ENCODE data around the gene MBOAT2.

MBOAT2 gene

DNA sequence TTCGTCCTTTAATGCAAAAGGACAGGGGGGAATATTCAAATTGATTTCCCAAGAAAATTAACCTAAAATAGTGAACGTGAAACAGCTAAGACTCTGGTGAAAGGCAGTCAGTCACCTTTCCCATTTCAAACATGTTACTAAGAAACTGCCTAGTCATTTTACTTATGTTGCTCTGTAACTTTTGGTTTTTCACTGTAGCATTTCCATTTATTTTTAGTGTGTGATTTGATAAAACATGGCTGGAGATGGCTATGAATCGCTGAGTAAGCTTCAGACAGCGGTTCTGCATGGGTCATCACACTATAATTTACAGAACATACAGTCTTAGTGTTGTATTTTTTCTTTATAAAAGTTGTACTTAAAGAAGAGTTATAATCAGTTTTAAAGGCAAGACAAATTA lies 150.1 kb downstream of the MBOAT2 start:
- ATAC-seq, result no peak

DNA sequence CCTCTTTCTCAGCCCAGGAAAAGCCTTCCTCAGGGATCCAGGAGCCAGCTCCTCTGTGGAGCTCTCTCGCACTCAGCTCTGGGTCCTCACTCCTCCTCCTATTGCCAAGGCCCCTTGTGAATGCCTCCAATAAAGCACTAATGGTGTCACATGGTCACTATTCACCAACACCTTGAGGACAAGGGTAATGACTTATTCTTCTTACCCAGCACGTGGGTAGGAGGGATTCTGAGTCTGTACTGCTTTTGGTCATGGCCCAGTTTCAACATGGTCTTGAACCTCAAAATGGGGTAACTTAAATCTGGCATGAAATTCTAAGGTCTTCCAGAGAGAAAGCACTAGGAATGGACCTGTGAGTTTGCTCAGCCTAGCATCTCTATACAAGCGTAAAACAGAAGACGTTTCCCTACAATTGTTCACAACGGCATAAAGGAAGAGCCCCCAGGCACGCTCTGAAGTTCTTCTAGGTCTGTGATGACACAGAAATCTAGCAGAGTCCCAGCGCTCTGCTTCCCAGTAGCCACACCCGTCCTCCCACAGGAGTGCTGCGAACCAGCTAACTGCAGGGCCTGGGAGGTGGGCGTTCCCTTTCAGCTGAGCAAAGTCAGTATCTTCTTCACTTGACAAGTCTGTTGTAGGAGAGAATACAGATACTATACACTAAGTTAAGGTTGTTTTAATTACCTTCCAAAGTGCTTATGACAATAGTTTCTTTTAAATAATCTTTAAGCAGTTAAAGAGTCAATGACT lies 151.5 kb downstream of the MBOAT2 start:
- ATAC-seq, result no peak

DNA sequence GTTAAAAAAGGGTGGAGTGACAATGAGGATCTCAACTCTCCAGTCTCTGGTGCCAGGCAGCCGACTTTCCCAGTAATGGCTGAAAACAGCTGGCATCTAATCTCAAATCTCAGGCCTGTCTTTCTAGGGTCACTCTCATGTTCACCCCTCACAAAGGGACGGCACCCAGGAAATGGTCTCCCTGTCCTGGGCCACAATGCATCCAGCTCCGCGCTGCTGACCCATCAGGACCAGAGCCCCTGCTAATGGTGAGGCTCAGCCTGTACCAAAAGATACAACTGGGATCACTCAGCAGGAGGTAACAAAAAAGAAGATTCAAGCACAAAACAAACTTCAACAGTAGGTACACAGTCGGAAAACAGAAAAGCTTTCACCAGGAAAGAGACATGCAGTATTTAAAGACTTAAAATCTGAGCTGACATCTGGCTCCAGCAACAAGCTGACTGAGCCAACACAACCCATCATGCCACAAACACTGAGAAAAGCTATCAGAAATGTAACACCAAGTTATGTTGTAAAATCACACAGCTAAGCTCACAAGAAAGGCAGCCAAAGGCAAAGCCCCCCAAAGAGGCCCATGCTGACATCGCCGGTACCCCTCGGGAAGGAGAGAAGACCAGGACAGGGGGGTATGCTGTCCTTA lies 152.5 kb downstream of the MBOAT2 start:
- no peak for ATAC-seq

DNA sequence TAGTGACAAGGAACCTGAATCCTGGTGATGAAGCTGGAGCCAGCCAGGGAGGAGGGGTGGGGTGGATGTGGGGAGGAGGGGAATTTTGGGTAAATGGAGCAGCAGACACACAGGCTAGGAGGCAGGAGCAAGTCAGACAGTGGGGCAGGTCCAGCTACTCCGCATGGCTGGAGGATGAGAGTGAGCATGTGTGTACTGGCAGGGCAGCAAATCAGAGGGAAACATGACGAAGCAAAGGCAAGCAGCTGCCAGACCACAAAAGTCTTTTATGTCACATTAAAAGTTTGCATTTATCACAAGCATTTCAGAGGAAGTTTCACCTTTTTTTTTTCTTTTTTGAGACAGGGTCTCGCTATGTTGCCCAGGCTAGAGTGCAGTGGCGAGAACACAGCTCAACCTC lies 154.2 kb downstream of the MBOAT2 start:
- no peak for ATAC-seq

DNA sequence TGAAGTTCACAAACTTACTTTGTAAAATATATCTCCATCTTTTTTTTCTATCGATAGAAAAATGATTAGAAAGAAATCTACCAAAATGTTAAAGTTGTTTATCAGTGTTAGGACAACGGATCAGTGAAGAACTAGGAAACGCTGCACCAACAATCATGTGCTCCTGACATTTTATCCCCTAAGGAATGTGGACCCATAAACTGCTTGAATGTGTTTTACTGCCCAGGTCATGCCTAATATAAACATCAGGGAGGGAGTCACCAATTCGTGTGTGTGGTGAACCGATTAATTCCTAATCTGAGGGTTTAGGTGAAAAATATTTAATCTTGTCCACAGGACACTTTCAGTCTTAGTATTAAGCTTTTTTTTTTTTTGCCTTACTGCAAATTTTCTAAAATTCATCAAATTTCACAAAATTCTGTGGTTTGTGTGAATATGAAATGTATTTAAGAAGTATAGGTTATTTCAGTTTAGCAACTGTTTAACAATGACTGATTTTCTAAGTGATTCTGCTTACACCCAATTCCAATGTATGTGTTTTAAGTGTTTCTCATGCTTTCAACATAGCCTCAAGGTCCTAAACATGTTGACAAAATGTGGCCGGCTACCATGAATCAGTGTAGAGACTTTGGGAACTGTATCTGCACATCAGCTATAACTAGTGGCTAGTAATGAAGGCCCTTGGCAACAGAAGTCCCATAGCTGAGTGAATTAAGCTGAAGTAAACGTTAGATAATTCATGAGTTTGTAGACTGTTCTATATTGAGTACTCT lies 155.0 kb downstream of the MBOAT2 start:
- no peak for ATAC-seq

DNA sequence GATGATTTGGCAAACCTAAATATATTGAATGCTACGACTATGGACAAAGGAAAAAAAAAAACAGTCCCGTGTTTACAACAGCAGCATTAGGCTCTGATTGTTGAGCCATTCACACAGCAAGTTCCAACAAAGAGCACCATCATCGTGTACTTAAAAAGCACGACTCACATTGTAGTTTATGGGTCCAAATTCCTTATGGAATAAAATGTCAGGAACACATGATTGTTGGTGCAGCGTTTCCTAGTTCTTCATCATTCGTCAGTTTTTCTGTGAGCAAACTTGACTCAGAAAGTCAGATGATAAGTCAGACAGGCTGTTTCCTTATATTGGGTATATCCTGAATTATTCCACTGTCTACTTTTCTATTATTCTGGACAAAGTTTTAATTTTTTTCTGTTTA lies 156.1 kb downstream of the MBOAT2 start:
- ATAC-seq, result no peak

DNA sequence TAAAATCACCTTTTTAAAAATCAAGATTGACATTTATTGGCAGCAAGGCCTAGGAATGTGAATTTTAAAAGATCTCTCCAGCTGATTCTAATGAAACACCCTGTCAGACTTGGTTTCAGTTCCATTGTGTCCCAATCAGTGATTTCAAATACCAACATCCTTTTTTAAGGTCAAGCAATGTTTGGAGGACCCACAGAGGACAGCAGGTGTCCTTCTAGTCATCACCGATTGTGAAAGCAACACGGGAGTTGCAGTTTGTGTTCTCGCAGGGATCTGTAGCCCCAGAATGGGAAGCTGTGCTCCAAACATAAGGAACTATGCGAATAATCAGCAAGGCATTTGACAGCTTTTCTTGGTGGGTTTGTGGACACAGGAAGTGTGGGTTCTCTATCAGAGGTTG lies 161.6 kb downstream of the MBOAT2 start:
- no peak for ATAC-seq

DNA sequence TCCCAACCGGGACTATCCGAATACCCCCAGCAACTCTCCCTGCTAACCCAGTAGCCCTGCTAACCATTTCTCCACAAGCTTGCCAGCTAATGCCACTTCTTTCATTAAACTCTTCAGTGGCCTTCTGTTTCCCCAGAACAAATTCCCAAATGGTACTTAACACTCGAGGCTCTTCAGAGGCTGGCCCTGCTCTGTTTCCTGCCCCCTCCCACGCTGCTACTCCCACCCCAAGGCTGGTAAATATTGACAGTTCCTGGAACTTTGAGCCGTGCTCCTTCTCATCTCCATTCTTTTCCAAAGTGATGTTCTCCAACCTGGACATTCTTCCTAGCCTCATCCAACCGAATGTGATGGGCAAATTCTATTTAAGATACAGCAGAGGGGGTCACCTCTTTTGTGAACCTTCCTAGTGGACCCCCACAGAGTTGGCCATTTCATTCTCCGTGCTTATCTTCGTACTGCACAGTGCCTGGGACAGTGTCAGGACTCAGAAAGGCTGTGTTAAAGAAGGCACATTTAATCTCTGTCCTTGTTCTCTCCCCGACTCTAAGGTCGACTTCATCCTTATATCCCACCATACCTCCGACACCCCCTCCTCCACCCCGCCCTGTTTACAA lies 162.9 kb downstream of the MBOAT2 start:
- ATAC-seq, result no peak

DNA sequence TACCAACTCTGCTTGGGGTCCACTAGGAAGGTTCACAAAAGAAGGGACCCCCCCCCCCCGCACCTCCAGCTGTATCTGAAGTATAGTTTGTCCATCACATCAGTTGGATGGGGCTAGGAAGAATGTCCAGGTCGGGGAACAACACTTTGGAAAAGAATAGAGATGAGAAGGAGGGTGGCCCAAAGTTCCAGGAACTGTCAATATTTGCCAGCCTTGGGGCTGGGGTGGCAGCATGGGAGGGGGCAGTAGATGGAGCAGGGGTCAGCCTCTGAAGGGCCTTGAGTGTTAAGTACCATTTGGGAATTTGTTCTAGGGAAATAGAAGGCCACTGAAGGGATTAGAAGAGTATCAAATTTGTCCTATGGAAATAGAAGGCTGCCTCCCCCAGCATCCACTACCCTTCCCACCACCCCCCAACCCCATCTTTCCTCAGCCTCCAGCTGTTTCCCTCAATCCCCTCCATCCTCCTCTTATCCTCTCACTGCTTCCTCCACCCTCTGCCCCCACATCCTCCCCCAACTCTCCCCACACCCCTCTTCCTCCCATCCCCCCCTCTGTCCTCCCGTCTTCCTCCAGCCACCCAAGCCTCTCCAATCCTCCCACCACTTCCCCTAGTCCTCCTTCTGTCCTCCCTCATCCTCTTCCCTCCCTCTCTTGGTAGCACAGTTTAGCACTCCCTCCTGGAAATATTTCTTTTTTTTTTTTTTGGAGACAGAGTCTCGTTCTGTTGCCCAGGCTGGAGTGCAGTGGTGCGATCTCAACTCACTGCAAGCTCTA lies 164.1 kb downstream of the MBOAT2 start:
- ATAC-seq, result no peak

DNA sequence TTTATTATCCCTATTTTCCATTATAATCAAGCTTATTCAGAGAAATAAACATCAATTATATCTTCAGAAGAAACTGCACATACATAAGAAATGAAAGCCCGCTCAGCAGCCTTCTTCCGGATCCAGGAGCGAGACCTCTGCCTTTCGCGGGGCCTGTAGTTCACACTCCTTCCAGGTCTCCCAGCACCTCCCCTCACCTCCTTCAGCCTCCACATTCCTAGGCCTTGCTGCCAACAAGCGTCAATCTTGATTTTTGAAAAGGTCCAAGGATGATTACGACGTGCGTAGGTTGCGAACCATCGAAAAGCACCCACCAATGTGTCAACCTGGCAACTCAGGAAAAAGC lies 165.7 kb downstream of the MBOAT2 start:
- no peak for ATAC-seq

DNA sequence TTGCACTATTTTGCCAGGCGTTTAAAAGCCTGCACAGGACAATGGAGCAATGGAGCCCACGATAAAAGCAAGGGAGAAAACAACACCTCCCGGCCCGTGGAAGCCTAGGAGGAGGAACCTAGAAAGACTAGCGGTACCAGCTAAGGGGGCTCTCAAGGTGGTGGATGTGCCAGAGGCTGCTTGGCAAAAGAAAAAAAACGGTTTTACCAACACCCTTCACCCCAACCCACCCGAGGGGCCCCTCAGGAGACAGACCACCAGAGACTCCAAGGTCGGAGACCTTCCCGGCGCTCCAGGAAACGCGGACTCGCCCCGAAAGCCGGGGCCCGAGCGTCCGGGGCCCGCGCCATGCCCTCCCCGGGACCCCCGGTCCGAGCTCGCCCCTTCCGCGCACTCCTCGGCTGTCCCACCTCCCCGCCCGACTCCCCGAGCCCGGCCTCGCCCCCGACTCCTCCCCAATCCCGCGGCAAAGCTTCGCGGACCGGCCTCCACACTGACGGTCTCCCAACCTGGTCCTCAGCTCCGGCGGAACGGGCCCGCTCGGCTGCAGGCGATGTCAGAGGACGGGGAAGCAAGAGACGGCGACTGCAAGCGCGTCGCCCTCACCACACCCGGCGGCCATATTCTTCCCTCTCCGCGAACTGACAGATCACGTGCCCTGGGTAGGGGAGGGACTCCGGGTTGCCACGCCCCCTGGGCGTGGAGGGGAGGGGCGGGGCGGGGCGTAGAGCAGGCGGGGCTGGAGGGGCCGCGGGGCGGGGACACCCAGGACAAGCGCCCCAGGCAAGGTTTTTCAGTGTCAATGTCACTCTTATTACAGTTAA lies 166.3 kb downstream of the MBOAT2 start, which contains the start of gene KIDINS220:
KIDINS220 (minus strand) TSS at position 643 of the 824 bp plus-strand sequence. CDS start 10,520 bp downstream, outside the sequence.
- peak; percentile 93 to 95 for ATAC-seq

DNA sequence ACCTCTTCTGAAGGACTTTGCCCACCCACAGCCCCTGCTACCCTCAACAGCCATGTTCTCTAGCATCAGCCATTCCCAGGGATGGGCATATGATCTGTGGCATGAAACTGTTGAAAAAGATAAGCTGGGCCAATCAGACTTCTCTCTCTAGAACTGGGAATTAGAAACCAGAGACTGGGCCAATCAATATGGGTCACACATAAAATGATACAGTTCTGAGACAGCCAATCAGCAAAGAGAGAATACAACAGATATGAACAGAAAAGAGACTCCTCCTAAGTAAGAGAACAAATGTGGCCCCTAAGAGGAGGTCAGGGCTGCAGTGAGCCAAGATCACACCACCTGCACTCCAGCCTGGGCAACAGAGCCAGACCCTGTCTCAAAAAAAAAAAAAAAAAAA lies 168.2 kb downstream of the MBOAT2 start:
- no peak for ATAC-seq

DNA sequence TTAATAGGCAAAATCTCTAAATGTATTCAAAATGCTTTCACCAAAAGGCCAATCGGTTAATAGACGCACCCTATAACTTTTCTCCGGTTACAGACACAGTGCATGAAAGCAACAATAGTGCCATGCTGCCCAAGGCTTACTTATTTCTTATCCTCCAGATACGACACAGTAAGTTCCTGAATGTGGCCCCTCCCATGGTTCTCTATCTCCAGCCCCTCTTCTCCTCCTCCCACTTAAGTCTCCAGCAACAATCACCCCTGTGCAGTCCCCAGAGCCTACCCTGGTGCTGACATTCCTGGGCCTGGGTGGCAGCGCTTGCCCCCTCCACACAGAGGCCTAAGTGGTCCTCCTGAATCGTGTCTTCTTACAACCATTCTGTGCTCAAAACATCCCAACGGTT lies 169.6 kb downstream of the MBOAT2 start:
- no peak for ATAC-seq

DNA sequence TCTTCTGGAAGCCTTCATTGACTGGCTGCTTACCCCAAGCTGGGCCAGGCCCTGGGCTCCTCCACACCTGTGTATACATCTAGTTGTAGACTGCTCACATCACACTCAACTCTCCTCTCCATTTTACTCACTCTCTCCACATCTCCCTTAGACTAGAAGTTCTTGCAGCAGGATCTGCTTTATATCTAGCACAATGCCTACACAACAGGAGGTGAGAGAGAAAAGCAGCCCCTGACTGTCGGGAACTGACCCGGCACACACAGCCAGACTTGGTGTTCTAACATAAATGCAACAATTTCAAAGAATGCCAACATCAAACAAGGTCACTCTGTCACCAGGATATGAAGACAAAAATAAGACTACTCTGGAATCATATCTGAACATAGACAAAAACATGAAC lies 172.0 kb downstream of the MBOAT2 start:
- no peak for ATAC-seq

DNA sequence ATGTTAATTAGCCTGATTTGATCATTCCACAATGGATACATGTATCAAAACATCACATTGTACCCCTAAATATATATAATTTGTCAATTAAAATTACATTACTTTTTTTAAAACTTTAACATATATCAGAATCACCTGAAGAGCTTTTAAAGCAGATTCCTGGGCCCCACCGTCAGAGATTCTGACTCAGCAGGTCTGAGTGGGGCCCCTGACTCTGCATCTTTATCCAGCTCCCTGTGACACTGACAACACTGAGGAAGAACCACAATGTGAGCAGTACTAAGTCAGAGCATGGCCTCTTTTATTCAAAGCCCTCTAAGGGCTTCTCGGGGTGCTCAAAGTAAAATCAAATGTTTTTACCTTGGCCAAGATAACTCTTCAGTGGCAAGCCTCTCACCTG lies 175.8 kb downstream of the MBOAT2 start:
- no peak for ATAC-seq

DNA sequence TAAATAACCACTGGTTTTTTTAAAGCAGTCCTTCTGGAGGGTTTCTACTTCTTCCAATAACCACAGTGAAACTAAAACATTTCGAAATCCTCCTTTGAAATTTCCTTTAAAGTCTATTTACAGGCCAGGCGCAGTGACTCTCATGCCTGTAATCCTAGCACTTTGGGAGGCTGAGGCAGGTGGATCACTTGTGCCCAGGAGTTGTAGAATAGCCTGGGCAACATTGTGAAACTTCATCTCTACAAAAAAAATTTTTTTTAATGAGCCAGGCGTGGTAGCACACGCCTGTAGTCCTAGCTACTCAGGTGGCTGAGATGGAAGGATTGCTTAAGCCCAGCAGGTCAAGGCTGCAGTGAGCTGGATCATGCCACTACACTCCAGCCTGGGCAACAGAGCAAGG lies 181.3 kb downstream of the MBOAT2 start:
- ATAC-seq, result no peak

DNA sequence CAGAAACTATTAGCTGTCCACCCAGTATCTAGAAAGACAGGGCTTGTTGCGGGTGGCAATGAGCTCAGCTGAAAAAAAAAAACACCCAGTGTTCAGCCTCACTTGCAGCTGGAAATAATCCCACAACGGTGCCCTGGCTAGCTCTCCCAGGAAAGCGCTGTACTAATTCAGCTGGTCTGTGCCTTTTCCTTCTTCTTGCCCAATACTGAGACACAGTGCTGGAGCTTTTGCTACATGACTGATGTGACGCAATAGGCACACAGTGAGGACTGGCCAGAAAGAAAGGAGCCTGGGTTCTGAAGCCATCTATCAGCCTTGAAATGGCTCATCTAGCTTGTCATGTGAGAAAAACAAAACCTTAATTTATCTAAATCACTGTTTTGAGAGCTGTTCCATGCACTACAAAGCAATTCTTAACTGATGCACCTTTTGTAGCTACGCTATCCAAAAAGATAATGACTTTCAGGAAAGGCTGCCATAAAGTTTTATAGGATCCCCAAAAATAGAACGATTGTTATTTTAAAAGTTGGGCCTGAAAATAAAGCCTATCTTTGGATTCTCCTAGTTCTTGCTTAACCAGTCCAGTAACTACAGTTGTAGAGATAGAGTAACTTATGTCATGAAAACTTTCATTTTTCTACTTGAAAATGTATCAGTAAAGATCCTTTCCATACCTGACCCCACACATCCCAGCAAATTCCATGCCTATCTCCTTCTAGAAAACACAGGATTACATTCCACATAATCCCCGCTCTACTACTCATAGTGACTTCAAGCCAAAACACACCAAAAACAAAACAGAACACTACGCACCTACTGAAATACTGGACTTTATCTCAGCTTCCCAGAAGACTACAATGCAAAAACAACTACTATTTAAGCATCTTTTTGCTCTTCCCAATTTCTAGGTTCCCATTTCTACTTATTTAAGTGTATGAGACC lies 181.9 kb downstream of the MBOAT2 start:
- no peak for ATAC-seq

DNA sequence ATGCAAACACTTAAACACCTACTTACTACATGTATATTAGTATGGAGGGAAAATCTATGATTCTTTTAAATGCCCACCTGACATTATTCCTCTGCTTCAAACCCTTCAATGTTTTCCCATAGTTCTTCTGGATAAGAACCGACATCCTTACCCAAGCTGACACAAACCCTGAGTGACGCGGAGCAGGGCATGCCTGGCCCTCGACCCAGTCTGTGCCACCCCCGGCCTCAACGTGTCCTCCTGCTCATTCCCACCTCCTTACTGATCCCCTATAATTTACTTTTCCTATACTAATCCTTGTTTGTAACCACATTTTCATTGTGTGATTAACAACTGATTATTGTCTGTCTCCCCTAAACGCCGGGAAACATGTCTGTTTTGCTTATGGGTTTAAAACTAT lies 183.5 kb downstream of the MBOAT2 start:
- no peak for ATAC-seq

DNA sequence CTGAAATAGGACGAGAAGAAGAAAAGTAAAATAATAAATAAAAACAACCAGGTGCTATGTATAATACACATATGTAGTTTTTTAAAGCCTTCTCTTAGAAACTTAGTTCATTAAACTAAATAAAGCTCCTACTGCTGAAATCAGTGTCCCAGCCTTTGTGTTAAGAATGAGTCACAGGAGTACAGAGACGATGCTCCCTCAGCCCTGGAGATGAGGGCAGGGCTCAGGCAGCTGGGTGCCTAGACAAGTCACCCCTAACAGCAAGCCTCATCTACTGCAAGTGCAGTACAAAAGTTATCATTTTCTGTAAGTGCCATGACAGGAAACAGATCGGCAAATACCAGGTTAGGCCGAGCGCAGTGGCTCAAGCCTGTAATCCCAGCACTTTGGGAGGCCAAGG lies 184.3 kb downstream of the MBOAT2 start:
- ATAC-seq, result no peak

DNA sequence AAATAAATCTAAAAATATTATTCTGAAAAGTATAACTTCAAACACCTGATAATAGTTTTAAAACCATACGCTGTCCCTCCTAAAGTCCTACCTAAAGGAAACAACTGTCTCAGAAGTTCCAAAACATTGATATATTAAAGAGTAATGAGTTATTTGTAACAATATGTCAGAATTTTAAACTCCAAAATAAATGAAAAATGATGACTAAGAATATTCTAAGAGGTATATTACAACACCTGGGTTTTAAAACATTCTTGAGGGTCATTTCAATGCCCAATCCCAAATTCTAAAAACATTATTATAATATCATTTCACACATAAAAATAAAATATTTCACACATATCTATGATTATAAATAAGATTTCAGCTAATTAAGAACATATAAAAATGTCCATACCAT lies 186.3 kb downstream of the MBOAT2 start:
- ATAC-seq, result no peak
